ENCODE results near the gene RNF141.

RNF141 gene

DNA sequence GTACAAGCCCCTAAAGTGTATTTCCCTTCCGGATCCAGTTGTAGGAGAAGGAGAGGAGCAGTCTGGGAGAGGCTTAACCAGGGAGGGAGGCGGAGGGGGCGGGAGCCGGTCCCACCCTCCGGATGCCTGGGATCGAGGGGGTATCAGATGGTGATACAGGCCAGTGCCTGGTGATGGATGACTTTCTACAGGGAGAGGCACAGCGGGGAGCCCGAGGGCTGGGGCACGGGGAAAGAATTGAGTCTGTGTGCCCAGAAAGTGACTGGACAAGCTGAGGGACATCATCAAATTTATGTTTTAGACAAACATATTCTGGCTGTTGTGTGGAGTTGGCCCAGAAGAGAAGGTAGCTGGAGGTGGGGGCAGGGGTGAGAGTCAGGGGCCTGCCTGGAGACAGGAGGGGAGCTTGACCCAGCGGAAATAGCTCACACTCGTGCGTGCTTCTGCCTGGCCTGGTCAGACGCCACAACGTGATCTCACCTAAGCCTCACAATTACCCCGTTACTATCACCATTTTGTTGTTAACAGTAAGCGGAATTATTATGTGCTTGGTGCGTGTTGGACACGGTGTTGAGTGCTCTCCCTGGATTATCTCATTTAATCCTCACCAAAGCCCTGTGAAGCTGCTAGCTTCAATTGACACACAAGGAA is 43.5 kb downstream of the RNF141 start:
- no peak for DNase-seq

- DNase-seq: no peak
Observed at GRCh38 chr11:10496296-10496936, 44.6 kb downstream of the RNF141 start.

- no peak for DNase-seq
Observed at GRCh38 chr11:10495464-10495786, 45.6 kb downstream of the RNF141 start.

DNA sequence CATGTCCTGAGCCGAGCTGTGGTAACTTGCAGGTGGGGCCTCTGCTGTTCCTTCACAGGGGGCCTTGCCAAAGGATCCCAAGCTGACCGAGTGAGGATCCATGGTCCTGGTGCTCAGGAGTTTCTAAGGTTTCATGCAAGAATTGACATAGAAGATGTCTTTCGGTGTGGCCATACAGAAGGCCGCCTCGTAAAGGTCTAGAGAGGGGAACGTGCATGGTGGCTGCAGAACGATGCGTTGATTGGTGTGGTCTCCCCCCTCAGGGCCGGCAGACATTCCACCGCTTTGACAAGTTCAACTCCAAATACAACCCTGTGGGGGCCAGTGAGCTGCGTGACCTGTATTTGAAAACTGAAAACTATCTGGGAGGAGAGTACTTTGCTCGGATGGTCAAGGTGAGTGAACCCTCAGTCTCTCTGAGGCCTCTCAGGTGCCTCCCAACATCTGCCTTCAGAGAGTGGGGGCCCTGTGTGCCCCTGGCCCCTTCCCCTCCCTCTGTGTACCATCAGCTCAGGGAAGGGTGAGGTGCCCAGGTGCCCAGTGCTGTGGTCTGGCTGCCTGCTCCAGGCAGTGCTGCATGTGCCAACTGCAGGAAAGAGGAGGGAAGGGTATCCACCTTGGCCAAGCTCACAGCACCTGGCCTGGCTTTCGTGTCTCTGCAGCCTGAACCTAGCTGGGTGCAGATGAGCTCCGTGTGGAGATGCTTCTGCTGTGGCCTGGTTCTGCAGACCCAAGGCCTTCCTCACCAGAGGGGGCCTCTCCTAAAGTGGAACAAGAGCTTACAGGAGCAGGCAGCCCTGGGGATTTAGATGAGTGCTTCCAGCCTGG is 46.1 kb downstream of the RNF141 start:
- DNase-seq: no peak

DNA sequence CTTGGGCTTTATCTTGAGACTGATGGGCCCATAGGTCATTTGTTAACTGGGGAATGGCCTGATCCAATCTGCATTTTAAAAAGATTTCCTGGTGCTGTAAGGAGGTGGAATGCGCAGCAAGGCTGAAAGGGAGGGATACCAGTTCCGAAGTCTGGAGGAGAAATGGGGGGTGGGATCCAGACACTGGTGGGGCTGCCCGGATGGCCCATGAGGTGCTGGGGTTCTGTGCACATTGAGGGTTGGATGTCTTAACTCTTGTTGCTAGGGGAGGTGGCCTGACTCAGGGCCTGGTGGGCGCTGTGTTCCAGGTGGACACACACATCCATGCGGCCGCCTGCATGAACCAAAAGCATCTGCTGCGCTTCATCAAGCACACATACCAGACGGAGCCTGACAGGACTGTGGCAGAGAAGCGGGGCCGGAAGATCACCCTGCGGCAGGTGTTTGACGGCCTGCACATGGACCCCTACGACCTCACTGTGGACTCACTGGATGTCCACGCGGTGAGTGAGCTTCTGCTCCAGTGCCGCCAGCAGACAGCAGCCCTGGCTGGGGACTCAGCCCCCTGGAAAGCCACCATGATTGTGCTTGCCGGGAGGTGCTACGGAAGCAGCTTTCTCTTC is 47.8 kb downstream of the RNF141 start:
- no peak for DNase-seq

- no peak for DNase-seq
Observed at GRCh38 chr11:10492084-10492483, 48.9 kb downstream of the RNF141 start.

GRCh38 chr11:10490398-10491241 is 50.4 kb downstream of the RNF141 start:
- DNase-seq: no peak

DNA sequence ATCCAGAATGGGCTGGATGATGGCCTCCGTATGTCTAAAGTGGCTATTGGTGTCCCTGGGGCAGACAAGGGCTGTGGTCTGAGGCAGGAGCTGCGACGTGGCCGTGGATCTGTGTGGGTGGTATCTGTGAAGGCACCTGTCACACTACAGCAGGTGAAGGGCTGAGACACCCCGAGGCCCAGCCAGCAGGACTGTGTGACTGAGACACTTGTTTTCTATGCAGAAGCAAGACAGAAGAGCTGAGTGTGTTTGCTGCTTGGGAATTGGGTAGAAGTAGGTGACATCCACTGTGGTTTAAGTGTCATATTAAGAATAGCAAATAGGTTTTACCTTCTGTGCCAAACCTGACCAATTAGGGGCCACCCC is 51.0 kb downstream of the RNF141 start:
- DNase-seq: no peak

DNA sequence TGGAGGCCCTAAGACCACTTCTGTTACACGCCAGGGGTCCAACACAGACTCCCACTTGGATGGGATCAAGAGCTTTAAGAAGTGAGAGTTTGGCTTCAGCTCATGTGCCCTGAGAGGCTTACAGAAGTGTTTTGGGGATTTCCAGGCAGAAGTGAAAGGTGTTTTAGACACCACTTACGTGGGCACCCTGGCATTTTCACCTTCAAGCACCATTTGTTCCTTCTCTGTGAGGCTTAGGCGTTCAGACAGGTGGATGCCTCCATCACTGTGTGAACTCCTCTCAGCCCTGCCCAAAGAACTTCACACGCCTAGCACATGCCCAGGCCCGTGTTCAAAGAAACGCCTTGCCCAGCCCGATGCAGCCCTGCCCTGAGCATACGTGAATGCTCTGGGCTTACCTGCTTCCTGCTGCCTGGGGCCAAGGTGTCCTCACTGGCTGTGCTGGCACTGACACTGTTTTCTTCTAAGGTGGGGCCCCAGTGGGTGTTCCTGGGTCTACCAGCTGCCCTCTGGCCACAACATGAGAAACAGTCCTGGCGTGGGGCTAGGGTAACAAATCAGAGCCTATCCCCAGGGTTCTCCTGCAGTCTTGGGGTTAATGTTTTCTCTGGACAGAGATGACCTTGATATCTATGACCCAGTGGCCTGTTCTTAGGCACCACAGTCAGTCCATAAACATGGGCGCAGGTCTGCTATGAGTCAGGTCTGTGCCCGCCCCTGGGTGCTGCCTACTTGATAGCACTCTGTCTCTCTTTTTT is 51.9 kb downstream of the RNF141 start:
- no peak for DNase-seq

GRCh38 chr11:10488121-10488933 is 52.7 kb downstream of the RNF141 start:
- DNase-seq: no peak

GRCh38 chr11:10487002-10487647 is 53.9 kb downstream of the RNF141 start:
- DNase-seq: no peak

GRCh38 chr11:10486161-10486840 is 54.7 kb downstream of the RNF141 start:
- no peak for DNase-seq

- no peak for DNase-seq
Observed at GRCh38 chr11:10485646-10486045, 55.3 kb downstream of the RNF141 start.

- no peak for DNase-seq
Observed at GRCh38 chr11:10484461-10485180, 56.4 kb downstream of the RNF141 start.

- DNase-seq: no peak
Observed at GRCh38 chr11:10483584-10483983, 57.4 kb downstream of the RNF141 start.

- DNase-seq: no peak
Observed at GRCh38 chr11:10483174-10483573, 57.8 kb downstream of the RNF141 start.

- DNase-seq: no peak
Observed at GRCh38 chr11:10481560-10482349, 59.2 kb downstream of the RNF141 start.

GRCh38 chr11:10480760-10481159 is 60.2 kb downstream of the RNF141 start:
- DNase-seq: no peak

All from activated effector memory CD4-positive, alpha-beta T cell treated with Interleukin-2 at 50 U/mL for 16 hours (primary cell).